Forelimb muscle (tissue), 1 donor: Measurements from ENCODE around the gene ELMO2. TPM values are rescaled to one million over a fixed set of nuclear protein-coding genes. Genes with fewer than 3 reads are reported as not detected.
"Not testable (repeated sequence)": the region's sequence is repeated elsewhere in the genome, so short reads cannot be mapped to it uniquely, and the experiment has no call there.

ENCODE experiments used
- DNase-seq: peaks from one replicate; pipeline ENCODE4 v3.0.0-alpha.2; 2013; ENCODE audit warnings: low read depth
- polyA plus RNA-seq: library from polyadenylated mRNA; unstranded; fragments of 120-200 nt; gene quantifications from one replicate; pipeline ENCODE4 v1.2.1, GENCODE V29; 2013; ENCODE audit not compliant: insufficient read length

Gene ELMO2
- polyA plus RNA-seq, 1 donor = 36.6 TPM

GRCh38 chr20:46402331-46402811 lies 4.0 kb downstream of the ELMO2 start:
- DNase-seq = no peak

GRCh38 chr20:46401478-46401860 lies 4.9 kb downstream of the ELMO2 start:
- no peak for DNase-seq

GRCh38 chr20:46400828-46401477 lies 5.5 kb downstream of the ELMO2 start:
- no peak for DNase-seq

GRCh38 chr20:46400253-46400652 lies 6.2 kb downstream of the ELMO2 start:
- no peak for DNase-seq

- no peak for DNase-seq
Measured at GRCh38 chr20:46399401-46399800, 7.0 kb downstream of the ELMO2 start.

- DNase-seq = no peak
Measured at GRCh38 chr20:46398963-46399362, 7.5 kb downstream of the ELMO2 start.

- no peak for DNase-seq
Measured at GRCh38 chr20:46396052-46396740, 10.2 kb downstream of the ELMO2 start.

GRCh38 chr20:46394872-46395760 lies 11.3 kb downstream of the ELMO2 start:
- DNase-seq = no peak

- DNase-seq = no peak
Measured at GRCh38 chr20:46393967-46394366, 12.4 kb downstream of the ELMO2 start.

- DNase-seq = no peak
Measured at GRCh38 chr20:46388937-46389336, 17.5 kb downstream of the ELMO2 start.

- DNase-seq = no peak
Measured at GRCh38 chr20:46388201-46388836, 18.1 kb downstream of the ELMO2 start.

GRCh38 chr20:46387054-46387453 lies 19.4 kb downstream of the ELMO2 start:
- not testable (repeated sequence) for DNase-seq

GRCh38 chr20:46378412-46379009 lies 27.9 kb downstream of the ELMO2 start:
- DNase-seq = no peak

- DNase-seq = no peak
Measured at GRCh38 chr20:46377518-46377917, 28.9 kb downstream of the ELMO2 start.

GRCh38 chr20:46376196-46376785 lies 30.1 kb downstream of the ELMO2 start:
- no peak for DNase-seq

- DNase-seq = no peak
Measured at GRCh38 chr20:46375771-46376170, 30.6 kb downstream of the ELMO2 start.

- no peak for DNase-seq
Measured at GRCh38 chr20:46374383-46374782, 32.0 kb downstream of the ELMO2 start.

GRCh38 chr20:46371656-46372055 lies 34.8 kb downstream of the ELMO2 start:
- no peak for DNase-seq

- DNase-seq = no peak
Measured at GRCh38 chr20:46368902-46369268, 37.5 kb downstream of the ELMO2 start.

GRCh38 chr20:46367967-46368901 lies 38.2 kb downstream of the ELMO2 start:
- DNase-seq = no peak
